GM12878 (cell line): ENCODE results near the gene PRRT1. TPM values are rescaled to one million over a fixed set of nuclear protein-coding genes. Genes with fewer than 3 reads are reported as not detected.

Experiments
- BMI1 ChIP-seq: fragments of 450-650 bp; IDR thresholded peaks from 2 replicates; pipeline ENCODE4 v1.6.1; 2016; ENCODE audit warnings: mild to moderate bottlenecking, moderate library complexity, borderline replicate concordance
- CBX5 ChIP-seq: sonication (generic); IDR thresholded peaks from 2 replicates; pipeline ENCODE4 v1.6.1; 2016; ENCODE audit warnings: low read depth, moderate library complexity, mild to moderate bottlenecking, inconsistent platforms
- CUX1 ChIP-seq: IDR thresholded peaks from 2 replicates; pipeline ENCODE4 v1.6.1; 2012; ENCODE audit warnings: improper control_type of control experiment, low read depth, low read length; ENCODE audit not compliant: insufficient replicate concordance
- ETV6 ChIP-seq, 2 experiments: fragments of 450-650 bp in 1 of 2; IDR thresholded peaks in 1 of 2; conservative IDR thresholded peaks in 1 of 2; 2 replicates each; pipeline ENCODE4 v1.6.1; 2014; ENCODE audit warnings: antibody characterized with exemption in 1 of 2, borderline replicate concordance in 1 of 2, low read depth in 1 of 2, mild to moderate bottlenecking in 1 of 2, moderate library complexity in 1 of 2
- FOXM1 ChIP-seq: IDR thresholded peaks from 2 replicates; pipeline ENCODE4 v1.6.1; 2012; ENCODE audit warnings: low read depth, mild to moderate bottlenecking, inconsistent platforms, low read length, moderate library complexity
- IKZF1 ChIP-seq: fragments of 450-650 bp; conservative IDR thresholded peaks from 2 replicates; pipeline ENCODE4 v1.6.1; 2017; ENCODE audit warnings: antibody characterized with exemption, mild to moderate bottlenecking
- IRF5 ChIP-seq: fragments of 450-650 bp; IDR thresholded peaks from 2 replicates; pipeline ENCODE4 v1.6.1; 2017; ENCODE audit warnings: borderline replicate concordance
- NBN ChIP-seq: fragments of 450-650 bp; IDR thresholded peaks from 2 replicates; pipeline ENCODE4 v1.6.1; 2016
- NFYA ChIP-seq: IDR thresholded peaks from 2 replicates; pipeline ENCODE4 v1.6.1; 2011; ENCODE audit warnings: low read depth, mild to moderate bottlenecking, low read length, improper control_type of control experiment, borderline replicate concordance
- POLR2A ChIP-seq: IDR thresholded peaks from 2 replicates; pipeline ENCODE4 v1.6.1; 2011; ENCODE audit warnings: low read depth, mild to moderate bottlenecking, low read length
- SIX5 ChIP-seq: IDR thresholded peaks from 2 replicates; pipeline ENCODE4 v1.6.1; 2011; ENCODE audit warnings: mild to moderate bottlenecking, low read depth, low read length, moderate library complexity; ENCODE audit not compliant: severe bottlenecking
- SMC3 ChIP-seq: IDR thresholded peaks from 2 replicates; pipeline ENCODE4 v1.6.1; 2011; ENCODE audit warnings: low read length, improper control_type of control experiment, borderline replicate concordance
- STAT1 ChIP-seq: fragments of 450-650 bp; conservative IDR thresholded peaks from 2 replicates; pipeline ENCODE4 v1.6.1; 2014; ENCODE audit warnings: antibody characterized with exemption, mild to moderate bottlenecking
- YBX1 ChIP-seq: fragments of 450-650 bp; IDR thresholded peaks from 2 replicates; pipeline ENCODE4 v1.6.1; 2016; ENCODE audit warnings: antibody characterized with exemption
- ZBTB33 ChIP-seq: fragments of 450-650 bp; IDR thresholded peaks from 2 replicates; pipeline ENCODE4 v1.6.1; 2017; ENCODE audit warnings: mild to moderate bottlenecking
- ZBTB4 ChIP-seq: fragments of 450-650 bp; formaldehyde crosslinking; IDR thresholded peaks from 2 replicates; pipeline ENCODE4 v1.4.0; 2022; ENCODE audit warnings: mild to moderate bottlenecking, moderate library complexity
- polyA plus RNA-seq, 11 experiments: library from polyadenylated mRNA; depleted of rRNA in 4 of 11; unstranded in 6 of 11; stranded (reverse) in 5 of 11; fragments of >200 nt; fragmentation: Nextera tagmentation in 4 of 11; fragmentation: Illumina TruSeq in 1 of 11; extraction: Ambion mirVana in 4 of 11; extraction: Trizol in 1 of 11; gene quantifications; 1 replicate in 1 of 11; 2 replicates in 10 of 11; pipeline versions ENCODE4 v1.2.1 to v1.2.3, GENCODE V29; 2011 to 2016; ENCODE audit warnings: inconsistent platforms in 2 of 11, missing spikeins in 2 of 11, low read depth in 1 of 11
- total RNA-seq, 4 experiments: library from RNA; depleted of rRNA in 3 of 4; stranded (reverse); fragments of >200 nt in 3 of 4; fragmentation: Illumina TruSeq in 1 of 4; extraction: Trizol in 1 of 4; gene quantifications; 2 replicates each; pipeline versions ENCODE4 v1.2.1 to v1.2.3, GENCODE V29; 2013 to 2021

PRRT1 gene
- total and polyA plus RNA-seq, 10 of the 15 experiments (the other 5 are each of a cell fraction or from before 2014, with no cell fraction given) = 0.04 to 0.15 (median 0.10) TPM; not detected in 6

GRCh38 chr6:32127717-32128592 is 23.8 kb downstream of the PRRT1 start, which contains the start of gene ATF6B (continued):
- TF ChIP-seq SMC3 (no peak), ZBTB4 (CRISPR knock-in tag) (no peak), BMI1 (no peak), POLR2A (peak; percentile 91), ZBTB33 (no peak), ETV6 (conservative IDR thresholded peaks at IDR 0.05 in 1 of 2, IDR thresholded peaks at IDR 0.05 in 1 of 2; ENCODE audit: borderline replicate concordance in 1 of 2, low read depth in 1 of 2) (no peak), SIX5 (peak; percentile 69), STAT1 (no peak), NFYA (no peak), IKZF1 (peak; percentile 76), IRF5 (no peak), NBN (peak; percentile 53; the same call in 1 of the 2 replicates), CBX5 (no peak), FOXM1 (no peak), YBX1 (no peak), CUX1 (no peak)
